ENCODE data around the gene ID4.

The ID4 gene

GRCh38 chr6:19857703-19858102 lies 20.5 kb downstream of the ID4 start:
- no peak for DNase-seq
- no peak overlapping the region for H3K4me3 Mint-ChIP-seq
- H3K36me3 Mint-ChIP-seq: no peaks in the 10 kb centered on the region
- H3K27ac Mint-ChIP-seq: no peak overlapping the region
- H3K9me3 Mint-ChIP-seq: peaks cover 0 to 2% of the 10 kb centered on the region in 2 donors
- no peak for ATAC-seq (replicated peaks)
- H3K27me3 Mint-ChIP-seq: peaks cover 0 to 14% of the 10 kb centered on the region in 2 donors
- no peaks in the 10 kb centered on the region for H3K4me1 Mint-ChIP-seq

- H3K27me3 Mint-ChIP-seq: peaks cover 0 to 10% of the 10 kb centered on the region in 2 donors
- ATAC-seq (replicated peaks): no peak
- H3K4me3 Mint-ChIP-seq: no peak overlapping the region
- H3K27ac Mint-ChIP-seq: no peak overlapping the region
- H3K36me3 Mint-ChIP-seq: no peaks in the 10 kb centered on the region
- no peaks in the 10 kb centered on the region for H3K9me3 Mint-ChIP-seq
- DNase-seq: no peak
- H3K4me1 Mint-ChIP-seq: no peaks in the 10 kb centered on the region
Measured at GRCh38 chr6:19860235-19860877, 23.2 kb downstream of the ID4 start.

DNA sequence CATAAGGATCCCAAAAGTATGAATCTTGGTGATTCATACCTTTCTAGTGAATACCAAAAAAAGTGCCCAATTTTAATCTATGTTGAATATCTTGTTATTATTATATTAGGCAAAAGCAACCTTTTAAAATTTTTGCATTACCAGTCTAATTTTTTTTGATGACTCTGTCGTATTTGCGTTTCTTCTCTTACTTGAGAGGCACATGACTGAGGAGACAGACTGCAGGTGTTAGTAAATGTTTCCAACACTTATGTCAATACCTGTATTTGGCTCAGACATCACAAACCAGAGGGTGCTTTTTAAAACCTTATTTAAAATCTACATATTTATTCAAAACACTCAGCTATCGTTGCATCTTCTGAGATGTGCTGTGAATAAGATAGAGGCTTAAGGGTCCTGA lies 27.1 kb downstream of the ID4 start:
- no peak overlapping the region for H3K4me3 Mint-ChIP-seq
- no peaks in the 10 kb centered on the region for H3K36me3 Mint-ChIP-seq
- H3K4me1 Mint-ChIP-seq: no peaks in the 10 kb centered on the region
- DNase-seq: no peak
- H3K27me3 Mint-ChIP-seq: no peaks in the 10 kb centered on the region
- H3K9me3 Mint-ChIP-seq: no peaks in the 10 kb centered on the region
- ATAC-seq (replicated peaks): no peak
- H3K27ac Mint-ChIP-seq: no peak overlapping the region

GRCh38 chr6:19865178-19865577 lies 28.0 kb downstream of the ID4 start:
- Mint-ChIP-seq H3K27me3 (no peaks in the 10 kb centered on the region), H3K36me3 (no peaks in the 10 kb centered on the region), H3K27ac (no peak overlapping the region), H3K4me3 (no peak overlapping the region), H3K4me1 (no peaks in the 10 kb centered on the region), H3K9me3 (no peaks in the 10 kb centered on the region)
- DNase-seq: no peak
- no peak for ATAC-seq (replicated peaks)

DNA sequence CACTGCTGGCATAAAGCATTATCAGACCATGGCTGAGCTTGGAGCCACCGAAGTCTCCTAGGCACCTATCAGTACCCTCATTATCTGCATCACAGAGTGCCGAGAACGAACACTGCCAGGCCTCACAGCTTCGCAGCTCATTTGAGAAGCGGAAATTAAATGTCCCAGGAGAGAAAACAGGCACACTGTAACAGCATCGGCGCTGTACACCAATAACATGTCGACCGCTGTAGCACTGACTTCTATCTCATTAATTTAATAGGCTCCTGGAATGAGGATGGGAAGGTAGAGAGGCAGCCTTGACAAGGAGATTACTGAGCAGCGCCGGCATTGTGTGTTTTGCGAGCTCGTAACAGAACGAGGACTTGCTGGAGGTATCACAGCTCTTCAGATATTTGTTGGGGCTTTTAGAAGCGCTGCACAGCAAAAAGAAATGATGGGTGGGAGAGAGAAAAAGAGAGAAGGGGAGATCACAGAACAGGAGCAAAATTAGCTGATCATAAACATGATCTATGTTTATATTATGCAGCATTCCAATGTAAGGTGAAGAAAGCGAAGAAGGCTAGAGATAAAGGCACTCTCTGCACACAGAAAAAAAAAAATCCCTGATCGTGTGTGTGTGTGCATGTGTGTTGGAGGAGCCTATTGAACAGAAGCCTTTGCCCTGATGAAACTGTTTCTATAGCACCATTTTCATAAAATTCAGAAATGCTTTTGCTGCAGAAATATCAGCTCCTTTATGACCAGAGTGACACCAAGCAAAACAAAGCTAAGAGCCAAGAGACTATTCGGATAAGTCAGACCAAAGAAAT lies 29.2 kb downstream of the ID4 start:
- no peak for DNase-seq
- Mint-ChIP-seq H3K27me3 (no peaks in the 10 kb centered on the region), H3K27ac (no peak overlapping the region), H3K36me3 (no peaks in the 10 kb centered on the region), H3K4me3 (no peak overlapping the region), H3K9me3 (no peaks in the 10 kb centered on the region), H3K4me1 (no peaks in the 10 kb centered on the region)
- ATAC-seq (replicated peaks): no peak

DNA sequence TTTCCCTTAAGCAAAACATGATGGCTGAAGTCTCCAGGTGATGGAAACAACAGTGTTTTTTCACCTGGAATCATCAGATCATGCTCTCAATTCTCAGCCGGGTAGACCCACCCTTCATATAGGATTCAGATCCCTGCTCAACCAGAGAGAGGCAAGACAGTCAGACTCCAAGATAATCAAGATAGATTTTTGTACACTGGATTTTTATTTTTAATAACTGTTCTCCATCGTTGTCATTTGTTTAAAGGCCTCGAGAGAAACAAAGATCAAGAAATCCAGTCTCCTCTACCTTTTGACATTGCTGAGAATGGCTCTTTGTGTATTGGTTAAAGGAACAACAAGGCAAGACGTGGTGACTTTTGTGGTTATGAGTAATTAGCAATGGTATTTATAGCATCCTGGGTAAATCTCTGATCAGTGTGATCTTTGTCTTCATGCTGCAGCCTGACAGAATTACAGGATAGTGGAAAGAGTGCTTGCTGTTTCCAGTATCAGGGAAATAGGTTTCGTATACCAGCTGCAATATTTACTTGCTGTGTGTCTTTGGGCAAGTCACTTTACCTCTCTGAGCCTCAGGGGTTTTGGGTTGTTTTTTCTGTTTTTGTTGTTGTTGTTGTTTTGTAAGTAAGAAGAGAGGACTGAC lies 29.9 kb downstream of the ID4 start:
- H3K9me3 Mint-ChIP-seq: no peaks in the 10 kb centered on the region
- no peaks in the 10 kb centered on the region for H3K4me1 Mint-ChIP-seq
- DNase-seq (no peak), ATAC-seq (replicated peaks) (no peak)
- no peaks in the 10 kb centered on the region for H3K27me3 Mint-ChIP-seq
- no peak overlapping the region for H3K27ac Mint-ChIP-seq
- no peaks in the 10 kb centered on the region for H3K36me3 Mint-ChIP-seq
- no peak overlapping the region for H3K4me3 Mint-ChIP-seq

DNA sequence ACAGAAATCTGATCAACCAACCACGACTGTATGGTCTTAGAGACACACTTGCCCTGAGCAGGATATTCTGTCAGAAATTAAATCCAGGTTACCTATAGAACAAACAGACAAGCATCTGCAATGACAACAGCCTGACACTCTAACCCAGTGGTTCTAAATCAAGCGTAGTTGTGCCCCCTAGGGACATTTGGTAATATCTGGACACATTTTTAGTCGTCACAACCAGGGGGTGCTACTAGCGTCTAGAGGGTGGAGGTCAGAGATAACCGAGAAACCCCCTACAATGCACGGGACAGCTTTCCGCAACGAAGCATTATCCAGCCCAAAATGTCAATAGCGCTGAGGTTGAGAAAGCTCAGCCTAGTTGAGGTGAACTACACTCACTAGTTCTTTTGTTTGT lies 32.3 kb downstream of the ID4 start:
- H3K27me3 Mint-ChIP-seq: no peaks in the 10 kb centered on the region
- H3K4me3 Mint-ChIP-seq: no peak overlapping the region
- H3K9me3 Mint-ChIP-seq: no peaks in the 10 kb centered on the region
- DNase-seq (no peak), ATAC-seq (replicated peaks) (no peak)
- no peak overlapping the region for H3K27ac Mint-ChIP-seq
- H3K36me3 Mint-ChIP-seq: no peaks in the 10 kb centered on the region
- no peaks in the 10 kb centered on the region for H3K4me1 Mint-ChIP-seq

DNA sequence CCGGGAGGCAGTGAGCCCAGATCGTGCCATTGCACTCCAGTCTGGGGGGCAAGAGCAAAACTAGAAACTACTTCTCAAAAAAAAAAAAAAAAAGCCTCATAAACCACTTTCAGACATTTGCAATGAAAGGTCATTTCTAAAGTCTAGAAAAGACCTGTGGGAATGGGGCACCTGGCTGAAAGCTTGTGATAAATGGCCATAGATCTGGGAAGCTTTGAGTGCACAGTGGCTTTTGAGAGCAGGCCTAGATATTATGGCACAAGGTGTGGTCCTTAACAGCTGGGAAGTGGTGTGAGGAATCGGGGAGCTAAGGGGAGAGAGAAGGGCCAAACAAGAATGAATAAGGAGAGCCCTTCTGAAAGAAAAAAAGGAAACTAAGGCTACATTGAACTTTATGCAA lies 33.2 kb downstream of the ID4 start:
- H3K36me3 Mint-ChIP-seq: no peaks in the 10 kb centered on the region
- H3K4me3 Mint-ChIP-seq: no peak overlapping the region
- no peaks in the 10 kb centered on the region for H3K9me3 Mint-ChIP-seq
- no peaks in the 10 kb centered on the region for H3K27me3 Mint-ChIP-seq
- no peaks in the 10 kb centered on the region for H3K4me1 Mint-ChIP-seq
- no peak overlapping the region for H3K27ac Mint-ChIP-seq
- DNase-seq: no peak
- no peak for ATAC-seq (replicated peaks)

- H3K4me3 Mint-ChIP-seq: no peak overlapping the region
- no peak overlapping the region for H3K27ac Mint-ChIP-seq
- no peaks in the 10 kb centered on the region for H3K36me3 Mint-ChIP-seq
- no peaks in the 10 kb centered on the region for H3K4me1 Mint-ChIP-seq
- ATAC-seq (replicated peaks) (no peak), DNase-seq (no peak)
- no peaks in the 10 kb centered on the region for H3K9me3 Mint-ChIP-seq
- H3K27me3 Mint-ChIP-seq: no peaks in the 10 kb centered on the region
Measured at GRCh38 chr6:19873031-19873430, 35.9 kb downstream of the ID4 start.

DNA sequence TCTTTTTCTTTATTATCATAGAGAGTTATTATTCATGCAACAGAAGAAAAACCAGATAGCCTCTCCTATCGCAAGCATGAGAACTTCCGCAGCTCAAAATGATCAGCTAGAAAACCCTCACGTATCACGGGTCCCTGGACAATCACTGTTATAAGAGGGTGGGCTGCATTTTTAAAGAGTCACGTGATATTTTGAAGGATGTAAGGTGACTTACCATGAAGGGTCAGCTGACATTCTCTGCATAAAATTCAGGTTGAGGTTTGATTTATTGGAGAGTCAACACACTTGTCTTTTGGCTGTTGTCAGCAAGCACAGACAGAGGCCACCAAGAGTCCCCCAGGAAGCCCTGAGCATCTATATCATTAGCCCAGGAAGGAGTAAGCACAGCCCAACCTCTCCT lies 39.5 kb downstream of the ID4 start:
- H3K27me3 Mint-ChIP-seq: no peaks in the 10 kb centered on the region
- H3K27ac Mint-ChIP-seq: no peak overlapping the region
- H3K4me1 Mint-ChIP-seq: no peaks in the 10 kb centered on the region
- H3K9me3 Mint-ChIP-seq: peaks cover 0 to 3% of the 10 kb centered on the region in 2 donors
- no peak for ATAC-seq (replicated peaks)
- H3K36me3 Mint-ChIP-seq: no peaks in the 10 kb centered on the region
- DNase-seq: no peak
- no peak overlapping the region for H3K4me3 Mint-ChIP-seq

GRCh38 chr6:19879663-19880062 lies 42.5 kb downstream of the ID4 start:
- DNase-seq (no peak), ATAC-seq (replicated peaks) (no peak)
- Mint-ChIP-seq H3K36me3 (no peaks in the 10 kb centered on the region), H3K27ac (no peak overlapping the region), H3K4me1 (no peaks in the 10 kb centered on the region), H3K27me3 (no peaks in the 10 kb centered on the region), H3K9me3 (peaks cover 0 to 3% of the 10 kb centered on the region in 2 donors), H3K4me3 (no peak overlapping the region)

- Mint-ChIP-seq H3K4me3 (no peak overlapping the region), H3K27ac (no peak overlapping the region), H3K27me3 (no peaks in the 10 kb centered on the region), H3K9me3 (peaks cover 0 to 3% of the 10 kb centered on the region in 2 donors), H3K36me3 (no peaks in the 10 kb centered on the region), H3K4me1 (no peaks in the 10 kb centered on the region)
- ATAC-seq (replicated peaks): no peak
- no peak for DNase-seq
Measured at GRCh38 chr6:19880066-19880465, 42.9 kb downstream of the ID4 start.

GRCh38 chr6:19891451-19891850 lies 54.3 kb downstream of the ID4 start:
- H3K27ac Mint-ChIP-seq: no peak overlapping the region
- no peaks in the 10 kb centered on the region for H3K4me1 Mint-ChIP-seq
- ATAC-seq (replicated peaks): no peak
- H3K9me3 Mint-ChIP-seq: peaks cover 0 to 6% of the 10 kb centered on the region in 2 donors
- no peak for DNase-seq
- H3K27me3 Mint-ChIP-seq: no peaks in the 10 kb centered on the region
- H3K36me3 Mint-ChIP-seq: no peaks in the 10 kb centered on the region
- H3K4me3 Mint-ChIP-seq: no peak overlapping the region

All from stimulated activated naive B cell treated with anti-CD40 and anti-IgM and Interleukin-4, amounts not matched to agents 10 μg/mL and 1 μg/mL and 100 μg/mL, for 72 hours (primary cell).